GM18511 (cell line): ENCODE measurements around the gene RCBTB1.
"Not testable (repeated sequence)": the region's sequence is repeated elsewhere in the genome, so short reads cannot be mapped to it uniquely, and the experiment has no call there.

Source experiments
- ATAC-seq: cut with Tn5 transposase; IDR thresholded peaks from one replicate; pipeline ENCODE4 v1.9.1; 2021; ENCODE audit warnings: mild to moderate bottlenecking, moderate library complexity; ENCODE audit not compliant: unreplicated experiment

The RCBTB1 gene

GRCh38 chr13:49606747-49607648 lies 21.6 kb upstream of the RCBTB1 start:
- ATAC-seq: peak; percentile 92

- no peak for ATAC-seq
Measured at GRCh38 chr13:49604570-49604969, 19.2 kb upstream of the RCBTB1 start.

GRCh38 chr13:49602615-49603014 lies 17.3 kb upstream of the RCBTB1 start:
- ATAC-seq: not testable (repeated sequence)

- no peak for ATAC-seq
Measured at GRCh38 chr13:49602005-49602404, 16.6 kb upstream of the RCBTB1 start.

- no peak for ATAC-seq
Measured at GRCh38 chr13:49597043-49597641, 11.8 kb upstream of the RCBTB1 start.

GRCh38 chr13:49596221-49596620 lies 10.9 kb upstream of the RCBTB1 start:
- ATAC-seq: no peak

- no peak for ATAC-seq
Measured at GRCh38 chr13:49594576-49594975, 9.2 kb upstream of the RCBTB1 start.

- ATAC-seq: not testable (repeated sequence)
Measured at GRCh38 chr13:49593876-49594275, 8.5 kb upstream of the RCBTB1 start.

- ATAC-seq: not testable (repeated sequence)
Measured at GRCh38 chr13:49590714-49591113, 5.4 kb upstream of the RCBTB1 start.

- ATAC-seq: no peak
Measured at GRCh38 chr13:49587311-49587847, 2.0 kb upstream of the RCBTB1 start.

- no peak for ATAC-seq
Measured at GRCh38 chr13:49586717-49587116, 1.4 kb upstream of the RCBTB1 start.

- ATAC-seq: peak; percentile 21
Measured at GRCh38 chr13:49584771-49585182, 581 bp downstream of the RCBTB1 start.

- ATAC-seq: no peak
Measured at GRCh38 chr13:49580980-49581680, 4.2 kb downstream of the RCBTB1 start.

- no peak for ATAC-seq
Measured at GRCh38 chr13:49579501-49579900, 5.9 kb downstream of the RCBTB1 start.

- peak; percentile 61 for ATAC-seq
Measured at GRCh38 chr13:49571299-49572240, 13.8 kb downstream of the RCBTB1 start.

GRCh38 chr13:49569993-49570689 lies 15.2 kb downstream of the RCBTB1 start:
- no peak for ATAC-seq

GRCh38 chr13:49567491-49567890 lies 17.9 kb downstream of the RCBTB1 start:
- ATAC-seq: no peak

- no peak for ATAC-seq
Measured at GRCh38 chr13:49566461-49566860, 18.9 kb downstream of the RCBTB1 start.

- ATAC-seq: not testable (repeated sequence)
Measured at GRCh38 chr13:49565461-49565860, 19.9 kb downstream of the RCBTB1 start.

GRCh38 chr13:49563516-49563915 lies 21.8 kb downstream of the RCBTB1 start:
- no peak for ATAC-seq
